ENCODE measurements around the gene EHD3.

The EHD3 gene

GRCh38 chr2:31235504-31235902 lies 1.6 kb downstream of the EHD3 start:
- DNase-seq (ENCODE audit: low read depth in 1 of 2, low spot score in 1 of 2) = no peak

- DNase-seq (ENCODE audit: low read depth in 1 of 2, low spot score in 1 of 2) = no peak
These were observed 2.7 kb downstream of the EHD3 start for GRCh38 chr2:31236433-31237205.

- no peak for DNase-seq (ENCODE audit: low read depth in 1 of 2, low spot score in 1 of 2)
These were observed 3.5 kb downstream of the EHD3 start for GRCh38 chr2:31237348-31238017.

- DNase-seq (ENCODE audit: low read depth in 1 of 2, low spot score in 1 of 2) = no peak
These were observed 4.4 kb downstream of the EHD3 start for GRCh38 chr2:31238126-31238905.

- DNase-seq (ENCODE audit: low read depth in 1 of 2, low spot score in 1 of 2) = no peak
These were observed 5.1 kb downstream of the EHD3 start for GRCh38 chr2:31238906-31239592.

GRCh38 chr2:31239593-31240177 lies 5.7 kb downstream of the EHD3 start:
- no peak for DNase-seq (ENCODE audit: low read depth in 1 of 2, low spot score in 1 of 2)

- no peak for DNase-seq (ENCODE audit: low read depth in 1 of 2, low spot score in 1 of 2)
These were observed 6.7 kb downstream of the EHD3 start for GRCh38 chr2:31240381-31241365.

GRCh38 chr2:31241625-31242270 lies 7.8 kb downstream of the EHD3 start:
- no peak for DNase-seq (ENCODE audit: low read depth in 1 of 2, low spot score in 1 of 2)

- DNase-seq (ENCODE audit: low read depth in 1 of 2, low spot score in 1 of 2) = no peak
These were observed 9.1 kb downstream of the EHD3 start for GRCh38 chr2:31243053-31243452.

GRCh38 chr2:31244101-31244500 lies 10.1 kb downstream of the EHD3 start:
- no peak for DNase-seq (ENCODE audit: low read depth in 1 of 2, low spot score in 1 of 2)

- no peak for DNase-seq (ENCODE audit: low read depth in 1 of 2, low spot score in 1 of 2)
These were observed 12.4 kb downstream of the EHD3 start for GRCh38 chr2:31246184-31246852.

GRCh38 chr2:31247711-31248110 lies 13.8 kb downstream of the EHD3 start:
- no peak for DNase-seq (ENCODE audit: low read depth in 1 of 2, low spot score in 1 of 2)

GRCh38 chr2:31248139-31248538 lies 14.2 kb downstream of the EHD3 start:
- no peak for DNase-seq (ENCODE audit: low read depth in 1 of 2, low spot score in 1 of 2)

GRCh38 chr2:31249009-31249690 lies 15.2 kb downstream of the EHD3 start:
- DNase-seq (ENCODE audit: low read depth in 1 of 2, low spot score in 1 of 2) = no peak

GRCh38 chr2:31251018-31251417 lies 17.1 kb downstream of the EHD3 start:
- no peak for DNase-seq (ENCODE audit: low read depth in 1 of 2, low spot score in 1 of 2)

GRCh38 chr2:31251851-31252250 lies 17.9 kb downstream of the EHD3 start:
- no peak for DNase-seq (ENCODE audit: low read depth in 1 of 2, low spot score in 1 of 2)

GRCh38 chr2:31253356-31254131 lies 19.6 kb downstream of the EHD3 start:
- no peak for DNase-seq (ENCODE audit: low read depth in 1 of 2, low spot score in 1 of 2)

Data from stimulated activated CD4-positive, alpha-beta T cell treated with anti-CD3 and anti-CD28 coated beads, Interleukin-15, amount 100 ng/mL, for 1 hour (primary cell).